NK-92 (cell line): ENCODE results near the gene BROX.
"Not testable (repeated sequence)": the region's sequence is repeated elsewhere in the genome, so short reads cannot be mapped to it uniquely, and the experiment has no call there.

ENCODE experiments used
- DNase-seq: peaks from one replicate; lab custom pipeline; 2025; ENCODE audit not compliant: unreplicated experiment; lab: John Stamatoyannopoulos, UW

BROX gene

DNA sequence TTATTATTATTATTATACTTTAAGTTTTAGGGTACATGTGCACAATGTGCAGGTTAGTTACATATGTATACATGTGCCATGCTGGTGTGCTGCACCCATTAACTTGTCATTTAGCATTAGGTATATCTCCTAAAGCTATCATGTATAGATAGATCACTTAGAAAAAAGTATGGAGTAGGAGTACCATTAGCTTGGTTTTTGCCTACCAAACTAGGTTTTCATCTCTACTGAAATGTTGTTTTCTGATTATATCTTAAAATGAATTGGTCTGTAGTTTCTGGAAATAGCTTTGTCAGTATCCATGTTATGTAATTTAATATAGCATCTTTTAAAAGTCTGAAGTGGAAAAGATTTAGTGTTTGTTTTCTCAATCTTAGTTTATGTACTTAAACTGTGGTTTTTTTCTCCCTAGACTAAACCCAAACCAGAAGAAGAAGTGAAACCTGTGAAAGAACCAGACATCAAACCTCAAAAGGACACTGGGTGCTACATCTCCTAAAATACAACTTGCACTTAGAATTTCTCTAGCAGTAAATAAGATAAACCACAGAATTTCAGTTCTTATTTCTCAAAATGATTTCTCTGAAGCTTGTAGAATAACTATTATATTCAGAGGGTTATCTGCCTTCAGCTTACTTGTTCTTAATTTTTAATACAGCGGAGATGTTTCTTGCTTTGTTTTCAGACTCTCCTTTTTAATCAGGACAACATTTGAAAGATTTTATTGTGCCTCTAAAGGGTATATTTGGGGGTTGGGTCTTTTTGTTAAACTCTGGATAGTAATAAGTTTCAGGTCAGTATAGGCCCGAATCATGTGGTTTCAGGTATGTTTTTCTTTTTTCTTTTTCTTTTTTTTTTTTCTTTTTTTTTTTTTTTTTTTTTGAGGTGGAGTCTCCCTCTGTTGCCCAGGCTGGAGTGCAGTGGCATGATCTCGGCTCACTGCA lies 20.1 kb downstream of the BROX start:
- DNase-seq, result no peak

DNA sequence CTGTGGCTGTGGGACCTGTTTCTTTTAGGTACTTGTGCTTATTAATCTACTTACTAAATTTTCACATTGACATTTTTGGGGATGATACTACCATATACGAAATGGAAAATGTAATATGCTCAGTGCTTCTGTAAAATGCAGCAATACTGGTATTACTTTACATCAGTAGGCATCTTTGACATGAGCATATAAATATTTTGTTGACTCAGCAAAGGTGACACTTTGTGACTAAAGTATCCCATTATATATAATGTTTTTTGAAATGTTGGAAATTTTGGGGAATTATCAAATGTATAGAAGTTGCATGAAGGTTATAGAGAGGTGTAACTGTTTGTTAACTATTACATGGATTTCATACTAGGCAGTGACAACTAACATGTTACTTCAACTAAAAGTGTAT lies 22.4 kb downstream of the BROX start:
- no peak for DNase-seq

DNA sequence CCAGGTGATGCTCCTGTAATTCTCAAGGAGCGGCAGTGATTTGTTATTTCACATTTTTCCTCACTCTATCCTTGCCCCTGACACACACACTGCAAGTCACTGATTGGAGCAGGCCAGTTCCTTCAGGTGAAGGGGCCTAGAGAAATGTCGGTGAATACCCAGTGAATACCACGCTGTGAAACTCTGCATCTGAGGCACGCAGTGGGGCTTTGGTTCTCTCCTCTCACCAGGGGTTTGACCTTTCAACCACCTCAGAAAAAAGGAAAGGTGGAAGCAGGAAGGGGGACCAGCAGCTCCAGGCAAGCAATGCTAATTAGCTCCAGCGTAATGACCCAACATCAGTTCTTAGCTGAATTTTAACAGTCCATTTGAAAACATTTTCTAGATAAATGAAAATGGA lies 24.1 kb downstream of the BROX start:
- no peak for DNase-seq

DNA sequence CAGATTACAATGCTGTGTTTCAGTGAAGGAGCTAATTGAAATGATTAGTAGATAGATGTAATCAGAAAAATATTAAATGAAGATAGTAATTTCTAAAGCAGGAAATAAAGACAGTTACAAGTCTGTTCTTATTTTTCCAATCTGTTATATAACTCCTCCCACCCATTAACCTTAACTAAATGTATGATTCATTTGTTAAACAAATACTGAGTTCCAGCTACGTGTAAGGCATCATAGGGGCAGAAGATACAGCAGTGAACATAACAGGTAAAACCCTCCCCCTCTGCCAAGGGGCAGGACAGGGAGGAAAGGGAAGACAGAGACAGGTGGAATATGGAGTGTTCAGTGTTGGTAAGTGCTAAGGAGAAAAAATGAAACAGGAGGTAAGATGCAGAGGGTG lies 24.6 kb downstream of the BROX start, which contains the start of gene FAM177B:
Gene FAM177B (plus strand): TSS at position 231 of the 400 bp plus-strand sequence. CDS start 9,344 bp downstream, outside the sequence.
- DNase-seq, result no peak

DNA sequence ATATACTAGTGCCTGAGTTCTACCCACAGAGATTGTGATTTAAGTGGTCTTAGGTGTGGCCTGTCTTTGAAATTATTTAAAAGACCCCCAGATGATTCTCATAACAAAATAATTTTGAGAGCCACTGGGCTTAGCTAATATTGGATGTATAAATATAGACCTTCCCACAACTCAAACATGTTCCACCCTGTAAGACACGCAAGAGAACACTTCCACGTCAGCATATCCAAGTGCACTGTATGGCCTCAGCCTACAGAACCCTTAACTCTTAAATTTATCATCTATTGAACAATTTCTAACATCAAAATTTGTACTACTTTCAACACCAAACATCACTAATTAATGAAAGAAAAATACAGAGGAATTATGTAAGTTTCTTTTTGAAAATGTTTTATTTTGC lies 27.1 kb downstream of the BROX start:
- DNase-seq, result no peak

DNA sequence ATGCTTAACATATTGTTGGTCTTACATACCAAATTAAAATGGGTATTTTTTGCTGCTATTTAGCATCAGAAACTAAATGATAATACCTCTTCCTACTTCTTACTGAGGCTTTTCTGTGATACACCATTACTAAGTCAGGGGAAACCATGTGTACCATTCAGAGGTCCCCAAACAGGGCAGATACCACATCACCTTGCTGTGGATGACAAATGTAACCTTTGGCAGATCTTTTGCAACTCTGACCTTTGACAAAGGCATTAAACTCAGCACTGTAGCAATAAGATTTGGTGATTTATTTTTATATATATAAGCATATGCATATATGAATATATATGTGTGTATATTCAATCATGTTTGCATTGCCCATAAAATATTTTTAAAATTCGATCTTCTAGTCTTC lies 27.6 kb downstream of the BROX start:
- no peak for DNase-seq

DNA sequence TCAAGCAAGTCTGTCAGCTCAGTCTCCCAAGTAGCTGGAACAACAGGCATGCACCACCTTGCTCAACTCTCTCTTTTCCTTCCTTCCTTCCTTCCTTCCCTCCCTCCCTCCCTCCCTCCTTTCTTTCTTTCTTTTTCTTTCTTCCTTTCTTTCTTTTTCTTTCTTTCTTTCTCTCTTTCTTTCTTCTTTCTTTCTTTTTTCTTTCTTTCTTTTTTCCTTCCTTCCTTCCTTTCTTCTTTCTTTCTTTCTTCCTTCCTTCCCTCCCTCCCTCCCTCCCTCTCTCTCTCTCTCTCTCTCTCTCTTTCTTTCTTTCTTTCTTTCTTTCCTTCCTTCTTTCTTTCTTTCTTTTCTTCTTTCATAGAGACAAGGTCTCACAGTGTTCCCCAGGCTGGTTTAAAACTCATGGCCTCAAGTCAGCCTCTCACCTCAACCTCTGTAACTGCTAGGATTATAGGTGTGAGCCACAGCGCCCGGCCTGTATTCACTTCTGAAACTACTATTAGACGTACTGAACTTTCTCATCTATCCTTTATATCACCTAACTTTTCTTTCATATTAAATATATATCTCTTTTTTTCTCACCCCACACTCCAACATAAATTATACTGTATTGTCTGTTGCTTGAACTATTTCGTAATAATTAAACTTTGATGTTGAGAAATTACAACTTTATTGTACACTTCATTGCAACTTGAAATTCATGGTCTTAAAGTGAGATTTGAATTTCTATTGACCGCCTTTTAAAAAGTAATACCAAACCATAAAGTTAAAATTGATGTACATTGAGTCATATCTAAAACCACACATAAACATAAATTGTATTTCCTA lies 29.5 kb downstream of the BROX start:
- not testable (repeated sequence) for DNase-seq

DNA sequence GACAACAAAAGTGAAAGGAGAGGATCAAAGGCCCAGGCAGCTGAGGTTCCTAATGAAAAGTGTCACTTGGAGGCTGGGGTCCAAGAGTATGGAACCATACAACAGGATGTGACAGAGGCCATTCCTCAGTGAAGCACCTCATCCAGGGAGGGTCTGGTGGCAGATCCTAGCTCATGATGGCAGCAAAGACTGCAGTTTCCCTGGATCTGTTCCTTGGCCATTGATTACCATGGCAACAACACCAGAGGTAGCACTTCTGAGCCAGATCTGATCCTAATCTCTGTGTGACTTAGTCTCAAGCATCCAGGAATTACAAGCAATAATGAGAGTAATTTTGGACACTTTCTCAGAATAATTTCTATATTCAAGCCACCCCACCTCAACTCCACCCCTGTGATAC lies 37.6 kb downstream of the BROX start:
- no peak for DNase-seq

DNA sequence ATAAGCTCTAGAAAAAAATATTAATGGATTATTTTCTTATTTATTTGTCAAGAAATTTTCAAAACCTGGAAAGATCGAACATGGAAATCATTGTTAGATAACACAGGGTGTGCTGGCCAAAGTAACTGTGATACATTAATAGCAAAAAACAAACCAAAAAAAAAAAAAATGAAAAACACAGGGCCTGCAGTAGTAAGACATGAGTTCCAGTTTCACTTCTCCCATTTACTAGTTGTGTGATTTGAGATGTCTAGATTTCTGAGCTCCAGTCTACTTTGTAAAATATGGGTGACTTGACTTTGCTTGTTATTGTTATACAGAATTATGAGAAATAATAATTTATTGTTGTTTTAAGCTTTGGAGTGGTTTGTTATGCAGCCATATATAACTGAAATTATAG lies 38.3 kb downstream of the BROX start:
- no peak for DNase-seq

DNA sequence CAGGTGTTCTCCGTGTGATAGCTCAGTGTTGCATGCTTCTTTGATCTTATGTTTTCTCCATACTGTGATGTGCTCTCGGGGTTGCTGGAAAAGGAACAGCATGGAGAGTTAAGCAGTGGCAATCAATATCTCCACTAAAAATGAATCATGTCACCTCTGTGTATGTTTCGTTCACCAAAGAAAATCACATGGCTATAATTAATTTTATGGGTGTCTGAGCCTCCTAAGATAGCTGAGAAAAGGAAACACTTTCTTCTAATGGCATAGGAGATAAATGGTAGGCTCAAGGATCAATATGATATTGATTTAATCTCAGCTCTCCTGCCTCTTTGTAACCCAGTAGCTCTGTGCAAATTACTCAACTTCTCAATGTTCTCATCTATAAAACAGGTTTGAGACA lies 38.9 kb downstream of the BROX start:
- no peak for DNase-seq

DNA sequence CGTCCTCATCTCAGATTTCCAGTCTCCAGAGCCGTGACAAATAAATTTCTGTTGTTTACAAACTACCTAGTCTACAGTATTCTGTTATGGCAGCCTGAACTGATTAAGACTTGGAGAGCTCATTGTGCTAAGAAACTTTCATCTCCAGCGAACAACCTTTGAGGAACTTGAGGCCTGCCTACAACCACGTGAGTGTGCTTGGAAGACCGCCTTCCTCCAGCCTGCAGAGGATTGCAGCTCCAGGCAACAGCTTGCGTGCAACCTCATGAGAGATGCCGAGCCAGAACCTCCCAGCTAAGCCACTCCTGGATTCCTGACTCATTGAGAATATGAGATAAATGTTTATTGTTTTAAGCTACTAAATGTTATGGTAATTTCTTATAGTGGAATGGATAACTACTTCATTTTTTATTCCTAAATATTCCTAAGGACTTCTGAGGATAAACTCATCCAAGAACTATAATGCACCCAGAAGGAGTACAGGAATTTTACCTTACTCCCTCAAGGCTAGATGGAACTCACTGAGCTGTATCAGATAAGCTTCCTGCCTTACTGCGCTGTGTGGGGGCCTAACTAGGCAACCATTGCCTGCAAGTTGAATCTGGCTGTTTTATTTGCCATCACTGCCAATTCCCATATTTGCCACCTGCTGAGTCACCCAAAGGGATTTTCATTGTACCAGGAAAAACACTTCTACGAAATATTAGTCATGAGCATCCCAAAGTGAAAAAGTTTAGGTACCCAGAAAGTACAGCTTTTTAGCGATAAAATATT lies 42.2 kb downstream of the BROX start:
- DNase-seq, result no peak

DNA sequence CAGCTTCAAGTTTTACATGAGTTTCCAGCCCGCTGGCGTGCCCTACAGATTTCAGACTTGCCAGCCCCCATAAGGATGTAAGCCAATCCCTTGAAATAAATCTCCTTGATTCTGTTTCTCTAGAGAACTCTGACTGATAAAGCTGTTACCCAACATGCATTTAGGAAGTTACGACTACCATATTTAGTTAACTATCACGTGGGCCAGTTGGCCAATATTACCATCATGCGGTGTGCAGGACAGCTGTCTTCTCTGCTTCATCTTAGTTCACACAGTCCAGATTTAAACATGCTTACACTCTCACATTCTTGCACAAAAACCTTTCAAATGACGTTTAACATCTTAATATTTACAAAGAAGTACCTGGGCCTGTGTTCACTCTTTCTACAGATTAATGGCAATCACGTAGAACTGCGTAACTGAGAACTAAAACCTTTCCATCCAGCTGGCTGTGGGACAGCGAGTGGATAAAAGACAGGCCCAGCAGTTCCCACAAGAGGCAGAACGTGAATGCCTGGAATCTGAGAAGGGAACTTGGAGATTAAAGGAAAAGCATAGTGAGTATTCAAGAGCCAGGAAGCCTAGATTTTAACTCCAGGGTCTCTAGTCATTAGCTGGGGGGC lies 45.4 kb downstream of the BROX start:
- DNase-seq, result no peak

DNA sequence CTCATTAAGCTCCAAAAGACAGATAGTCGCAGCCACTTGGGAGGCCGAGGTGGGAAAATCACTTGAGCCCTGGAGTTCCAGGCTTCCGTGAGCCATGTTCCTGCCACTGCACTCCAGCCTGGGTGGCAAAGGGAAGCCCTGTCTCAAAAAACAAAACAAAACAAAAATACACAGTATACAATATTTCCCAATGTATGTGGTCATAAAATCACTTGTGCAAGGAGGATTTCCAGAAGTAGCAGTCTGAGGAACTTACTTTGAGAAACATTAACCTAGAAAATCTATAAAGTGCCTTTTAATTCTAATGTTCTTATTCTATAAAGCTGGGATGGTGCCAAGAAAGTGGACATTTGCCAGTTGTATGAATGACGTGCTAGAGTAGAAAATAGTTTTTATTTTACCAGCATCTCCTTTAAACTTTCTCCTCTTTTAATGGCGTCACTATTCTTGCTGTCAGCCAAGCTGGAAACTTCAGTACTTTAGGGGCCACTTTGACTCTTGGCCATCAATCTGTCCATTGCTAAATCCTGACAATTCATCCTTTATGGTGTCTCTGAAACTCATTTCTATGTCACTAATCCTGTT lies 47.2 kb downstream of the BROX start:
- no peak for DNase-seq

DNA sequence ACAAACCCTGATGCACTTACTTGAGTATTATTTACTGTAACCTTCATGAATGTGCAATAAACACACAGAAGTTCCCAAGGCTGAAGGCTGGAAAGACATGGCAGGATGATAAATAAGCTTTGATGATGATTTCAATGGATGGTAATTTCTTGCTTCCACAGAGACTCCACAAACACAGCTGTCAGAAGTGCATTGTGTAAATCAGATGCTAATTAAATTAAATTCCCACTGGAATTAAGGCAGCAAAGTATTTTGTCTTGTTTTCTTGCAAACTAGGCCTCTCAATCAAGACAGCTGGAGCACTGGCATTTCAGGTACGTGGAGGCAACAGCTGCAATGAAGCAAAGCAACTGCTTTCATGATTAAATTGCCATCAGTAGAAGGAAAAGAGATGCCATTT lies 48.7 kb downstream of the BROX start:
- DNase-seq, result no peak

DNA sequence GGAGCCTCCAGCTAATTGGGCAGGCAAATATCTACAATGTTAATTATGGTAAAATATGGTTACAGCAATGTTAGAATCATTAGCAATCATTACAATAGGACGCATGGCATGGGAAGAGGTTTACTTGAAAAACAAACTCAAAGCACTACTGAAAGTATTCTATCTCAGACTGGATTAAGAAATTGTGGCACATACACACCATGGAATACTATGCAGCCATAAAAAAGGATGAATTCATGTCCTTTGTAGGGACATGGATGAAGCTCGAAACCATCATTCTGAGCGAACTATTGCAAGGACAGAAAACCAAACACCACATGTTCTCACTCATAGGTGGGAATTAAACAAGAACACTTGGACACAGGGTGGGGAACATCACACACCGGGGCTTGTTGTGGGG lies 49.8 kb downstream of the BROX start:
- DNase-seq, result not testable (repeated sequence)

DNA sequence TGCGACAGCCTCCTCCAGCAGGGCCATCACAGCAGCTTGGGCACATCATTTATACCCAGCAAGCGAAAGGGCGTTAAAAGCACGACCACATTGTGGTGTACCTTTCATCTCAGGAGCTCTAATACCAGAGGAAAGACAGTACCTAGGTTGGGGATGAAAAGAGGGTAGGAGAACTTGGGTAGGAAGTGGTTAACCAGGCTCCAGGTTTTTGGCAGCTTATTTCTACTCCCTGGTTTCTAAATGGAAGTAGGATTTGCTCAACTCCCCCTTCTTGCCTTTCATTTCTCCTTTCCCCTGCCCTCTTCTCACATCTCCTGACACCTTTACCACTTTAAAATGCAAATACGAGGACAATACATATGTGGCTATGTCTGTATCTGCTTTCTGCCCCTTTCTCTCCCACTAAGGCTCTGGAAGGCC lies 54.8 kb downstream of the BROX start:
- DNase-seq, result no peak

DNA sequence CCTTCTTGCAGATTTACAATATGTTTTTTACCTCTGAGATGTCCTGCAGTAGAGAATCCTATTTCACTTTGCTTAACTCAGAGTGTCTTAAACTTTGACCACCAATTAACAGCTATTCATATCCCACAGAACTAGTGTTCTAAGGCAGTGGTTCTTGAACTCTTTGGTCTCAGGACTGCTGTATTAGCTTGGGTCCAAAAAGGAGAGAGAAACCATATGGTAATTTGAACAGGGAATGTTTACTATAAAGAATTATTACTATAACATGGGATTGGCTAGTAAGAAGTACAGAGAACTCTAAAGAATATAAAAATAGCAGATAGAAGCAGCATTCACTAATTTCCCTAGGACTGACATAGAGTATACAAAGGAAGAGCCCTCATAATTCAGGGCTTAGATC lies 56.2 kb downstream of the BROX start:
- no peak for DNase-seq

DNA sequence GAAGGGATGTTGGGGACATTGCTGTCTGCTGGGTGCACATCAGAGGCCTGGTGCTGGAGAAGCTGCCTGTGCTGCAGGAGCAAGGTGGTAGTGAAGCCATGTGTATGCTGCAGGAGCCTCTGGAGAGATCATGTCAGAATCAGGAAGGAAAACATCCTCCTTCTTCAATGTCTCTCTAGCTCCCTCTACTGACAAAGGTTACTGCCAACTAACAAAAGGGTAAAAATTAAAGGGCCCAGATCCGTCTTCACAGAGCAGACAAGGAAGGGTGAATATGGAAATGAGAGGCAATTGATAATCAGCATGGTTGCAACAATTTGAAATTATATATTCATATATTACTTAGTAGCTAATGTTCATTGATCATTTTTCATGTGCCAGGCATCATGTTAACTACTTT lies 56.8 kb downstream of the BROX start:
- no peak for DNase-seq

DNA sequence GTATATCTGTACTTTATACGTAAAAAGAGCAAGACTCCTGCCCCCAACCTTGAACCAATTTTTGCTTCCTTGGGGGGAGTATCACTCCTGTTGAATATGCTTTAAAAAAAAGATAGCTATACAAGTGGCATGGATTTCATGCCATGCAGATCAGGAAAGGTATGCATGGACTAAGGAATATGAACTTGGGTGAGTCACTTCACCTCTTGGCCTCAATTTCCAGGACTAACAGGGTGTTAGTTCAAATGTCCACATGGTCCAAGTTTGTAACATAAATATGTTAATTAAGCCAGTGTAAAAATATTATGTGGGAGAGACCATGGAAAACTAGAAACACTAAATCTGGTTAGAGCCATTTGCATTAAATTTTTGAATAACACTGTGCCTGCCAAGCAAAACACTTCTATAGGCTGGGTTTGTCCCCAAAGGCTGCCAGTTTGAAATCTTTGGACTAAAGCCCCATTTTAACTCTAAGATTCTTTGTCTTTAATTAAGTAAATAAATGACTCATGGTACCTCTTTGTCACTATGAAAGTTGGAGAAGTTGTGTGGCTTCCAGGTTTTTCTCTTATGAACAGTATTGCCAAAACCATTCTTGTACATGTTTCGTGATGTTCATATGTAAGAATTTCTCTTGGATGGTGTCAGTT lies 57.7 kb downstream of the BROX start:
- no peak for DNase-seq

DNA sequence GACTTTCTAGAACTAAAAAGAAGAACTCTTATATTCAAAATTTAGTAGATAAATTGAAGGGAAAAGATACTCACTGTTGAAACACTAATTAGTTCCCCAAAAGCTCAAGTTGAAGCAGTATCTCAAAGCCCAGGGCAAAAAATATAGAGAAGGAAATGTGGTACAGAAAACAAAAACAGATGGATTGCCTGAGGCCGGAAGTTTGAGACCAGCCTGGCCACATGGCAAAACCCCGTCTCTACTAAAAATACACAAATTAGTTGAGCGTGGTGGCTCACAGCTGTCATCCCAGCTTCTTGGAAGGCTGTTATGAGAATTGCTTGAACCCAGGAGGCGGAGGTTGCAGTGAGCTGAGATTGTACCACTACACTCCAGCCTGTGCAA lies 60.6 kb downstream of the BROX start:
- no peak for DNase-seq
